Calu3 (cell line): ENCODE results near the gene AMBRA1. TPM values are rescaled to one million over a fixed set of nuclear protein-coding genes. Genes with fewer than 3 reads are reported as not detected.
"Not testable (repeated sequence)": the region's sequence is repeated elsewhere in the genome, so short reads cannot be mapped to it uniquely, and the experiment has no call there.

Source experiments
- BruUV-seq: library from RNA; stranded (reverse); fragments of 400-500 nt; replicated peaks from 2 replicates; lab custom pipeline; 2021; lab: Mats Ljungman, UMichigan
- CTCF ChIA-PET: fragments of 300-600 bp; sonication (Branson Sonifier 250); formaldehyde crosslinking; loops from one replicate; lab custom pipeline; 2022; ENCODE audit warnings: antibody characterized with exemption; lab: Charles Lee
- DNase-seq: peaks from one replicate; pipeline ENCODE4 v3.0.0; 2022
- H3K27ac Mint-ChIP-seq: one replicate; pipeline ENCODE4 v1.8.0; 2022; ENCODE audit warnings: mixed read lengths; ENCODE audit not compliant: unreplicated experiment
- H3K27me3 Mint-ChIP-seq: one replicate; pipeline ENCODE4 v1.8.0; 2022; ENCODE audit warnings: mixed read lengths; ENCODE audit not compliant: unreplicated experiment
- H3K36me3 Mint-ChIP-seq: one replicate; pipeline ENCODE4 v1.8.0; 2022; ENCODE audit warnings: mild to moderate bottlenecking, moderate library complexity, mixed read lengths; ENCODE audit not compliant: insufficient read depth, unreplicated experiment
- H3K4me1 Mint-ChIP-seq: one replicate; pipeline ENCODE4 v1.8.0; 2022; ENCODE audit warnings: mild to moderate bottlenecking, low read depth, mixed read lengths; ENCODE audit not compliant: unreplicated experiment
- H3K4me3 Mint-ChIP-seq: one replicate; pipeline ENCODE4 v1.8.0; 2022; ENCODE audit warnings: mild to moderate bottlenecking, low read depth, moderate library complexity, mixed read lengths; ENCODE audit not compliant: unreplicated experiment
- H3K9me3 Mint-ChIP-seq: one replicate; pipeline ENCODE4 v1.8.0; 2022; ENCODE audit warnings: low read depth, mixed read lengths; ENCODE audit not compliant: unreplicated experiment
- intact Hi-C: fragments of 100-400 bp; cut with micrococcal nuclease; formaldehyde crosslinking; loops from one replicate; pipeline ENCODE4 v1.10.0; 2022; ENCODE audit not compliant: unreplicated experiment
- total RNA-seq: library from RNA; stranded (reverse); gene quantifications from 2 replicates; pipeline ENCODE4 v1.2.3, GENCODE V29; 2022
- TF ChIP-seq, protein P1 (sequence below): fragments of 200-600 bp; IDR thresholded peaks from one replicate; pipeline ENCODE4 v1.8.0; 2022; ENCODE audit warnings: antibody characterized with exemption; ENCODE audit not compliant: unreplicated experiment

Gene AMBRA1
- total RNA-seq, 1 experiment from 2014 or later: 35.0 TPM

DNA sequence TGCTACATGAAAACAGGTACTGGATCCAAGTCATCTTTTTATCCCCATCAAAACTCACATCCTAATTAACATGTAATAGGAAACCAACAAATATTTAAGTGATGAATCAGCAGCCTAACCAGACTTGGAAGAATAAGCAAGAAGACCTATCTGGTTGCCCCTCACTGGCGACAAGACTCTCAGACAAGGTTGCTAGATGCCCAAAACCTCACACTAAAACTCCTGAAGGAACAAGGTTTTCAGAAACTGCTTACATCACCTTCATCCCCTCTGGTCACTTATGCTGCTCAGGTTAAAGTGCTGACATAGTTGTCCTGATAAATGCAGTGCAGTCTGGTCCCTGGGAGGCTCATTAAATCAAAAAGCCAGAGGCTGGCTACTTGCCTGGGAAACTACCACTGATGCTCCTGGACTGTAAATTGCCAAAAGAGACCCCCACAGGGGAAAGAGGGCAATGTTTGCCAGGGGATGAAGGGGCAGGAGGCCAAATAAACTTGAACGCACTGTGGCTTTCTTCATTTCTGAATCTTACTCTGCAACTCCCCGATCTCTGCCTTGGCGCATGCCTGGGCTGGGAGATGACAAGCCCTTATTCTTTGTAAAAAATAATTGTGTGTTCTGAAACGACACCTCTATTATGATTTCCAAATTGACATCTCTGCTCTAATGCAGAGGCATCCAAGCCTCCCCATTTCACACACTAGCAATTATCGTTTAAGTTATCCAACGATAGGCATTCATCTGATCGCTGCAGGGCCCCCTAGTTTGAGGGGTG, 72.7 kb downstream of the AMBRA1 start:
- Mint-ChIP-seq H3K27ac (no peak overlapping the region), H3K27me3 (no peaks in the 10 kb centered on the region), H3K36me3 (no peaks in the 10 kb centered on the region), H3K9me3 (no peaks in the 10 kb centered on the region), H3K4me3 (no peak overlapping the region), H3K4me1 (peaks cover 31% of the 10 kb centered on the region)
- BruUV-seq: no TSS peak
- DNase-seq: no peak
- intact Hi-C loops: no loop called here
- TF ChIP-seq, protein P1, sequence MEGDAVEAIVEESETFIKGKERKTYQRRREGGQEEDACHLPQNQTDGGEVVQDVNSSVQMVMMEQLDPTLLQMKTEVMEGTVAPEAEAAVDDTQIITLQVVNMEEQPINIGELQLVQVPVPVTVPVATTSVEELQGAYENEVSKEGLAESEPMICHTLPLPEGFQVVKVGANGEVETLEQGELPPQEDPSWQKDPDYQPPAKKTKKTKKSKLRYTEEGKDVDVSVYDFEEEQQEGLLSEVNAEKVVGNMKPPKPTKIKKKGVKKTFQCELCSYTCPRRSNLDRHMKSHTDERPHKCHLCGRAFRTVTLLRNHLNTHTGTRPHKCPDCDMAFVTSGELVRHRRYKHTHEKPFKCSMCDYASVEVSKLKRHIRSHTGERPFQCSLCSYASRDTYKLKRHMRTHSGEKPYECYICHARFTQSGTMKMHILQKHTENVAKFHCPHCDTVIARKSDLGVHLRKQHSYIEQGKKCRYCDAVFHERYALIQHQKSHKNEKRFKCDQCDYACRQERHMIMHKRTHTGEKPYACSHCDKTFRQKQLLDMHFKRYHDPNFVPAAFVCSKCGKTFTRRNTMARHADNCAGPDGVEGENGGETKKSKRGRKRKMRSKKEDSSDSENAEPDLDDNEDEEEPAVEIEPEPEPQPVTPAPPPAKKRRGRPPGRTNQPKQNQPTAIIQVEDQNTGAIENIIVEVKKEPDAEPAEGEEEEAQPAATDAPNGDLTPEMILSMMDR: no peak
- CTCF ChIA-PET: interaction anchor here (0.7 kb wide), 1 partner anchor 233 kb away, joined by 3 read pairs; no protein-coding TSS in a partner anchor

DNA sequence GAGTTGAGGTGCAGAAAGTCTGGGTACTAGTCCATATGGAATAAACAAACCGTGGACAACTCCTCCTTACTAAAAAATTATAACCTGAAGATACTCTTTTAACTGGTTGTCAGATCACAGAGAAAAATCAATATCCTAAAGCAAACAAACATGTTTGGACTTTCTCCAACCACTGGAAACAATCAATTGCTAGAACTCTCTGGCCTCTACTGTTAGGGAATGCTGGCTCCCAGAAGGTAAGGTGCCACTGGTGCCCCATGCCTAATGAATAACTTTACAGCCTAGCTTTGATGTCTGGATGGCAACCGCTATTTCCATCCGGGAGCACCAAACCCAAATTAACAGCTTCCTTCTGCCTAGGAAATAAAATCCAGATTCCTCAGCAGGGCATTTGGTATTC, 74.5 kb downstream of the AMBRA1 start:
- no peak for DNase-seq
- Mint-ChIP-seq H3K36me3 (no peaks in the 10 kb centered on the region), H3K27ac (no peak overlapping the region), H3K4me3 (no peak overlapping the region), H3K4me1 (peaks cover 31% of the 10 kb centered on the region), H3K27me3 (no peaks in the 10 kb centered on the region), H3K9me3 (no peaks in the 10 kb centered on the region)
- TF ChIP-seq, protein P1: no peak
- CTCF ChIA-PET: interaction anchor here (0.8 kb wide), 1 partner anchor 10 kb away, joined by 3 read pairs; no protein-coding TSS in a partner anchor
- BruUV-seq: no TSS peak
- intact Hi-C loops: no loop called here

DNA sequence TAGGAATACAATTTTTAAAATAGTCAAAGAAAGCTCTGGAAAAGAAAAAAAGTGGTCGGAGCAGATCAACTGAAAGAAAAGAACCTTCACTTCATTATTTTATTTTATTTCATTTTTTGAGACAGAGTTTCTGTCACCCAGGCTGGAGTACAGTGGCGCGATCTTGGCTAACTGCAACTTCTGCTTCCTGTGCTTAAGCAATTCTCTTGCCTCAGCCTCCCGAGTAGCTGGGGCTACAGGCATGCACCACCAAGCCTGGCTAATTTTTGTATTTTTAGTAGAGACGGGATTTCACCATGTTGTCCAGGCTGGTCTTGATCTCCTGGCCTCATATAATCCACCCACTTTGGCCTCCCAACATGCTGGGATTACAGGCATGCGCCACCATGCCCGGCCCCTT, 74.9 kb downstream of the AMBRA1 start:
- intact Hi-C loops, BruUV-seq: not testable (repeated sequence)
- CTCF ChIA-PET: interaction anchor here (0.8 kb wide), 1 partner anchor 11 kb away, joined by 3 read pairs; no protein-coding TSS in a partner anchor

DNA sequence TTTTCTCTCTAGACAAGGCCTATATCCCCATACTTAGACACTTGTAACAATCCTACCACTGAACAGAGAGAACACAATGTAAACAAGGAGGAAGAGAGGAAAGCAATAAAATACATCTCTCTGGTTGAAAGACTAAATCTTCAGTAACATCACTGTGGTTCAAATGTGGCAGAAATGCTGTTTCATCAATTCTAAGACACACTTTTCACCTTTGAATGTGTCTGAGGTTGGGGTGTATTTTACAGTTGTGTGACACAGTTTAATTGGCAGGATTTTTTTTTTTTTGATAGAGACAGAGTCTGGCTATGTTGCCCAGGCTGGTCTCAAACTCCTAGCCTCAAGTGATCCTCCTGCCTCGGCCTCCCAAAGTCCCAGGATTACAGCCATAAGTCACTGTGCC, 79.5 kb downstream of the AMBRA1 start:
- intact Hi-C loops: no loop called here
- no peak for DNase-seq
- H3K36me3 Mint-ChIP-seq: no peaks in the 10 kb centered on the region
- CTCF ChIA-PET: no interaction called here
- no peak overlapping the region for H3K27ac Mint-ChIP-seq
- BruUV-seq: no TSS peak
- TF ChIP-seq, protein P1: no peak
- no peaks in the 10 kb centered on the region for H3K4me1 Mint-ChIP-seq
- H3K27me3 Mint-ChIP-seq: no peaks in the 10 kb centered on the region
- no peaks in the 10 kb centered on the region for H3K9me3 Mint-ChIP-seq
- no peak overlapping the region for H3K4me3 Mint-ChIP-seq

More for the DNA sequence above, 74.9 kb downstream of the AMBRA1 start:
- peaks cover 31% of the 10 kb centered on the region for H3K4me1 Mint-ChIP-seq
- H3K9me3 Mint-ChIP-seq, H3K27ac Mint-ChIP-seq, H3K4me3 Mint-ChIP-seq, H3K36me3 Mint-ChIP-seq, DNase-seq, H3K27me3 Mint-ChIP-seq: not testable (repeated sequence)

DNA sequence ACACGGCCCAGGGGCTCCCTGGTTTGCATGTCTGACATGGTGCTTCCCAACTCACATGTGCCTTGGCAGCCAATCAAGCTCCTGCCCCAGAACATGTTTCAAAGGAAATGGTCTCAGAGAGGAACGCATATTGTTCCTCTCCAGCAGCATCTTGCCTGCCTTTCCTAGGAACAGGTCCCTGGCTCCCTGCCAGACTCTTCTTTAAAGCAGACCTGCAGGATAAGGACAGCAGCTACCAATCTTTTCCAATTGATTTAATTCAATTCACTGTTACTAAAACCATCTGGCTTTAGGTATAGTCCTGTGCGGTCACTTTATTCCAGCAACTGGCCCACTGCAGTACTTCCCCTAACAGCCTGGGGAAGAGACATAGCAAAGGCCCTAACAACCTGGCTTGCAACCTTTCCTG, 79.9 kb downstream of the AMBRA1 start:
- Mint-ChIP-seq H3K27me3 (no peaks in the 10 kb centered on the region), H3K36me3 (peaks cover under 1% of the 10 kb centered on the region), H3K4me3 (no peak overlapping the region), H3K4me1 (no peaks in the 10 kb centered on the region), H3K9me3 (no peaks in the 10 kb centered on the region), H3K27ac (no peak overlapping the region)
- DNase-seq: no peak
- TF ChIP-seq, protein P1: no peak
- intact Hi-C loops: no loop called here
- CTCF ChIA-PET: interaction anchor here (0.7 kb wide), 1 partner anchor 496 kb away, joined by 4 read pairs; no protein-coding TSS in a partner anchor
- BruUV-seq: no TSS peak
